ENCODE measurements around the gene GEMIN5.

DNA sequence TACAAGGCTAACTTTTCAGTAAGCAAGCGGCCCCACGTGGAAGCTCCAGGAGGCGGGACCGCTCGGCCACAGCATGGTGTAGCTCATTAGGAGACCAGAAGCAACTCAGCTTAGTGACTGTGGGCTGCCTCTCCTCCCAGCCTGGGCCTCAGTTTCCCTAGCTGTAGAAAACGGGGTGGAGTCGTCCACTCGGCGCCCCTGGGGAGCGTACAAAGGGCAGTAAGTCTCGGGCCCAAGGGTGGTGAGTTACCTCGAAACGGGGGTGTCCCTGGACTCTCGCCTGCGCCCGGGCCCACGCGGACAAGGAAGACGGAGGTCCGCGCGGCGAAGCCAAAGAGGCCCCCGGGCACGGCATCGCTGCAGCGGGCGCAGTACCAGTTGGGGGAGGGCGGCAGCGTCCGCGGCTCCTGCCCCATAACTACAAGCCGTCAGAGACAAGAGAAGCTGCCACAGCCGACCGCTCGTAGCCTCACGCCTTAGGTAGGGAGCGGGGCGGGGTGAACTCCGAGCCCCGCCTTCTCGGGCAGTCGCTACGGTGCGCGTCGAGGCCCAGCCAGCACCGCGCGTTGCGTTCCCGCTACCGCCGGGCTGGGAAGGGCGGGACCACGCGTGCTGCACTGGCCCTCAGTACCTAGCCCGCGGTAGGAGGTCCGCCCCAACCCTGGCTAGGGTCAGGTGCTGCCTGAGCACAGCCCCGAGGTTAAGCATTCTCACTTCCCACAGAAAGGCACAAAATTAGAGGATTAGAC is at the start of gene GEMIN5:
- TF ChIP-seq, protein P1, sequence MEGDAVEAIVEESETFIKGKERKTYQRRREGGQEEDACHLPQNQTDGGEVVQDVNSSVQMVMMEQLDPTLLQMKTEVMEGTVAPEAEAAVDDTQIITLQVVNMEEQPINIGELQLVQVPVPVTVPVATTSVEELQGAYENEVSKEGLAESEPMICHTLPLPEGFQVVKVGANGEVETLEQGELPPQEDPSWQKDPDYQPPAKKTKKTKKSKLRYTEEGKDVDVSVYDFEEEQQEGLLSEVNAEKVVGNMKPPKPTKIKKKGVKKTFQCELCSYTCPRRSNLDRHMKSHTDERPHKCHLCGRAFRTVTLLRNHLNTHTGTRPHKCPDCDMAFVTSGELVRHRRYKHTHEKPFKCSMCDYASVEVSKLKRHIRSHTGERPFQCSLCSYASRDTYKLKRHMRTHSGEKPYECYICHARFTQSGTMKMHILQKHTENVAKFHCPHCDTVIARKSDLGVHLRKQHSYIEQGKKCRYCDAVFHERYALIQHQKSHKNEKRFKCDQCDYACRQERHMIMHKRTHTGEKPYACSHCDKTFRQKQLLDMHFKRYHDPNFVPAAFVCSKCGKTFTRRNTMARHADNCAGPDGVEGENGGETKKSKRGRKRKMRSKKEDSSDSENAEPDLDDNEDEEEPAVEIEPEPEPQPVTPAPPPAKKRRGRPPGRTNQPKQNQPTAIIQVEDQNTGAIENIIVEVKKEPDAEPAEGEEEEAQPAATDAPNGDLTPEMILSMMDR (IDR thresholded peaks at IDR 0.05; ENCODE audit: low read depth, low read length, poor library complexity, severe bottlenecking) = no peak
- no peak for TF ChIP-seq EZH2phosphoT487 (IDR thresholded peaks at IDR 0.05; ENCODE audit: borderline replicate concordance, low read length)
